ENCODE results near the gene SLC9A3.

- TF ChIP-seq CTCF (tag by site-specific recombination; IDR thresholded peaks at IDR 0.05) (no peak), HOXA7 (CRISPR knock-in tag; IDR thresholded peaks at IDR 0.05; ENCODE audit: borderline replicate concordance) (no peak), ZNF18 (tag by site-specific recombination; IDR thresholded peaks at IDR 0.05) (no peak), ZNF239 (tag by site-specific recombination; IDR thresholded peaks at IDR 0.05) (no peak), ZSCAN18 (tag by site-specific recombination; IDR thresholded peaks at IDR 0.05) (no peak), ZNF169 (tag by site-specific recombination; IDR thresholded peaks at IDR 0.05) (no peak), ZBTB11 (tag by site-specific recombination; conservative IDR thresholded peaks at IDR 0.05; ENCODE audit: low read depth) (no peak), ZNF274 (IDR thresholded peaks at IDR 0.05; ENCODE audit: low read length) (no peak), ZNF274 (tag by site-specific recombination; IDR thresholded peaks at IDR 0.05; ENCODE audit: borderline replicate concordance) (no peak), ZNF140 (tag by site-specific recombination; IDR thresholded peaks at IDR 0.05) (no peak), ATF2 (tag by site-specific recombination; IDR thresholded peaks at IDR 0.05; ENCODE audit: low read depth) (no peak), ZNF571 (tag by site-specific recombination; IDR thresholded peaks at IDR 0.05) (no peak), PBX3 (CRISPR knock-in tag; IDR thresholded peaks at IDR 0.05) (no peak), ZNF639 (tag by site-specific recombination; IDR thresholded peaks at IDR 0.05) (no peak)
These were observed 22.4 kb downstream of the SLC9A3 start for GRCh38 chr5:501831-502184.
